A172 (cell line): ENCODE data around the gene BCHE. TPM values are rescaled to one million over a fixed set of nuclear protein-coding genes. Genes with fewer than 3 reads are reported as not detected.

Source experiments
- DNase-seq: peaks from one replicate; pipeline ENCODE4 v3.0.0-alpha.2; 2015; ENCODE audit warnings: low spot score
- total RNA-seq: library from RNA; depleted of rRNA; stranded (reverse); fragments of >200 nt; shearing (Covaris generic); gene quantifications from 2 replicates; pipeline ENCODE4 v1.2.3, GENCODE V29; 2014; rRNA removed

The BCHE gene
- 31.1 and 40.3 TPM in 2 replicates for total RNA-seq

DNA sequence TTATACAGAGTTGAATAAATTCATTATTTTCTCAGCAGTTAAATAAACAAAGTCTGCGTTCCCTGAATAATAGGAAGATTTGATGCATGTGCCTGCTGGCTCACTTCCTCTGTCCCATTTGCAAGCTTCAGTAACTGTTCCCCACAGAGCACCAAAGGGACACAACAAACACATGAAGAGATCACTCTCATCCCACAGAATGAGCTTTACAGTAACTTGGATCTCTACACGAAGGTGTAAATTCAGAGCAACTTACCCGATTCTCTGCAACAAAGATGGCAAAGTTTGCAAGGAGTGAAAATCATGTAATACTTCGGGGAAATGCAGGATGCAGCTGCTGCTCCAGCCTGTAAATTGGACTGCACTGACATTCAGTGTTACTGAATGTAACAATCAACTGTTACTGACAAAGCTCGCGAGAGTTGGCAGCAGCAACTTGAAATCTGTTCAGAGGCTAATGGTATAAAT is at the start of gene BCHE:
TSS of gene BCHE (minus strand) at position 366 of the 468 bp plus-strand sequence. CDS start 6,390 bp downstream, outside the sequence.
- DNase-seq, result peak; percentile 87

DNA sequence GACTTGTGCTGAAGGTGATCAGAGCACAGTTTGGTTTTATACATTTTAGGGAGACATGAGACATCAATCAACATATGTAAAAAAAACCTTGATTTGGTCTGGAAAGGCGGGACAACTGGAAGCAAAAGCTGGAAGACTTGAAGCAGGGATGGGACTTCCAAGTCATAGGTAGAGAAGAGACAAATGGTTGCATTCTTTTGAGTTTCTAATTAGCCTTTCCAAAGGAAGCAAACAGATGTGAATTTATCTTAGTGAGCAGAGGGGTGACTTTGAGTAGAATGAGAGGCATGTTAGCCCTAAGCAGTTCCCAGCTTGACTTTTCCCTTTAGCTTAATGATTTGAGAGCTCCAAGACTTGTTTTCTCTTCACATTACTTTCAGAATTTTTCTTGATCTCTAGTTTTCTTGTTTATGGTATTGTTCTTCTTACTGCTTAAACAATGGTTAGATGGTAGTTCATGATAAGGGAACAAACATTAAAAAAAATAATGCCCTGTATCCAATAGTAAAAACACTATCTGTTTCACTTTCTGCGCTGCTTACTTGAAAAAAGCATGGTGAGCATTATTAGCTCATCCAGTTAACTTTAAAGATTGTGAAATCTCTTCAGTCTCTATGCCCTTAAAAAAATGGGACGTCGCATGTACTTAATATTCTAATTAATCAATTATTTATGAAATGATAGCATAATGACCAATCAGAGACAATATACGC is 48.5 kb upstream of the BCHE start:
- no peak for DNase-seq

DNA sequence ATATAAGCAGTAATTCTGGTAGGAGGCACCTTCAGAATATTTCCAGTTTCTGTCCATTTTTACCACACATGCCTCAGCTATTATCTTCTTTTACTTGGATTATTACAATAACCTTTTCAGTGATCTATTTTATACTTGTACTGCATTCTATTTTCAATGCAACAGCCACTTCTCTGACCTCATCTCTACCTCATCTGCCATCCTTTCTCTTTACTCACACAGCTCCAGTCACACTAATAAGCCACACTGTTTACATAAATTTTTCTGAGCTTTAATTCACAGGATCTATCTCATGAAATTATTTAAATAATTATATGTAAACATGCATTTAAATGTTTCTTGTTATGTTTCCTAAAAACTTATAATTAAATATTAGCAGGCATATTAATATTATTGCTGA is 47.3 kb upstream of the BCHE start:
- peak; percentile 11 for DNase-seq

DNA sequence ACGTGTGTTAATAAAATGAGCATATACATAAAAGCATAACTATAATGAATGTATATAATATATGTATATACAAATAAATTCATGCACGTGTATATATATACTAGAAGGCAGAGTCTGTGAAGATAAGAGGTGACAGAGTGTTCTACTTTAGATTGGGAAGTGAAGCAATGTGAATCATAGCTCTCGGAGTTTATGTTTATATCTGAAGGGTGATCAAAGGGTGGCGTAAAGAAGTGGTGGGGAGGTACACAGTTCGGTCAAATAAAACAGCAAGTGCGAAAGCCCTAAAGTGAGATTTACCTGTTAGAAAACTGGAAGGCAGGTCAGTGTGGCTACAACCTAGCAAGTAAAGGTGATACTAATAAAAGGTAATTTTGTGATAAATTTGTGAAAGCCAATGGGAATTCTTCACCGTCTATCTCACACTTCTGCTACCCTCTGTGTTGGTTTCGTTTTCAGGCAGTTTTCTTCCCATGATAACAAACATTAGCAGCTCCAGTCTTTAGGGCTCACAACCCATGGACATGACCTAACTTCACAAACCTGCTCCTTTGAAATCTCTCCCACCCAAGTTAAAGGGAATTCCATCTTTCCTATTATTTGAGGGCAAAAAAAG is 46.7 kb upstream of the BCHE start:
- DNase-seq, result peak; percentile 43

DNA sequence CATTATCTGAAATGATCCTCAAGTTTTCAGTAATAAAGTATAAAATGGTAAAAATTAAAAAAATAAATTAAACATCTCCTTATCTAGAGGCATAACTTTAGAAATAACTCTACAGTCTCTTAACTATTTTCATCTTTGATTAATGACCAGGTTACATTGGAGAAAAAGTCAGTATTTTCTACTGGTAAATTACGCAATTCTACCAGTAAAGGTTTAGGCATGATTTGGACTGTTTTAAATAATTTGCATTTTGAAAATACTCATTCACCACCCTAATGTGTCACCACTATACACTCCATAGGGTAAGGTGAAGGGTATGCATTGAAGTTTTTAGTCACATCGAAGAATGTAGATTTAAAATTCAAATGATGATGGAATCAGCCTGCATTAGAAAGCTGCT is 45.9 kb upstream of the BCHE start:
- DNase-seq, result no peak

DNA sequence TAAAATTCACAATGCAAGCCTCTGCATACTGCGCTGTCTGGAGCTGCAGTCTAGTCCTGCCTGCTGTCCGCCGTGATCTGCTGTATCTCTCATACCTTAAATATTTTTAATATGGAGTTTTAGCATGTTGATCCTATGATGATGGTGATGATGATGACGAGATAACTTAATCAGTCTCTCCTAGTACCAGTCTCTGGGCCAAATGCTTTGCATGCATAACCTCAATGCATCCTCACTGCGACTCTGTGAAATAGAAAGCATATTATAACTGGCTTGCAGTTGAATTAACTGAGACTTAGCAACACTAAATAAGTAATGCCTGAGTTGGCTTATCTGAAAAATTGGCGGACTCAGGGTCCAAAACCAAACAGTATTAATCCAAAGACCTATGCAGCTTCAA is 38.4 kb upstream of the BCHE start:
- no peak for DNase-seq

DNA sequence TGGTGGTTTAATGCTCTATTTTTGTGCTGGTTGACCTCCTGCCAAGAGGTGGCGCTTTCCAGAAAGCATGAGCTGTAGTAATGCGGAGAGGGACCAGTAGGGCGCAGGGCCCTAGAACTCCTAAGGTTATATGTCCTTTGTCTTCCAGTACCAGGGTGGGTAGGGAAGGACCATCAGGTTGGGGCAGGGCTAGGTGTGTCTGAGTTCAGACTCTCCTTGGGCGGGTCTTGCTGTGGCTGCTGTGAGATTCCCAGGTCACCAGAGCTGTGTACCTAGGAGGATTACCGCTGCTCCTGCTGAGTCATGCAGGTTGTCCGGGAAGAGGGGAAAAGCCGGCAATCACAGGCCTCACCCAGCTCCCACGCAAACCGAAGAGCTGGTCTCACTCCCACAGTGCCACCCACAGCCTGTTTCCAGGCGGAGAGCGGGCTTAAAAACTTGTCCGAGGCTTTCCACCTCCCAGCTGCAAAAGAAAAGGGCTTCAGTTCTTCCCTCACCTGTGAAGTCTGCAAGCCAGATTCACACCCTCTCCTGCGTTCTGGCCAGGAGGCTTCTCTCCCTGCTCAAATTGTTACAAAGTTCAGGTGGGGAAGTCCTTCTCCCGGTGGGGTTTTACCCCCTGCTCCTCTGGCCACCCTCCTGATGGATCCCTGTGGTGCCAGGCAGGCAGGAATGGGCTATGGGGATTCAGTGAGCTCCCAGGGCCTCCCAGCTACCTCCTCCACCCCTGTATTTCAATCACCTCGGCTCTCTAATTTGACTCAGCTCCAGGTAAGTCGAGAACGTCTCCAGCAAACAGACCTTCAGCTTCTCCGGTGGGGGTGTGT is 37.7 kb upstream of the BCHE start:
- DNase-seq, result no peak

DNA sequence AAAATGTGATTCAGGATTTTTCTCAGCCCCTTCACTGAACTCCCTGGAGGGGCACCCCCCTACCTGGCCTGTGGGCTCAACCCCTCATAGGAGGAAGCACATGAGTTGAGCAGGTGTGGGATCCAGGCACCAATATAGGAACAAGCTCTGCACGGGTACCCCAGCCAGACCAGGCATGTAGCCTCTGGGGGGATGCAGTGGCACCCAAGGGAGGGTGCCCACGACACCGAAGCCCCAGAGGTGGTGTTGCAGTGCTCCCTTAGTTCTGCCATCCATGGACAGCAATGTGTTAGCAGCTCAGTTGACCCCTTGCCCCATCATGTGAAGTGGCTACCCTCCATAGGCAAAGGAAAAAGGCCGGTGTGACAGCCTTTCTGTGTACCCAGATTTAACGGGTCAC is 30.9 kb upstream of the BCHE start:
- DNase-seq, result no peak

GRCh38 chr3:165859061-165859460 is 21.8 kb upstream of the BCHE start:
- no peak for DNase-seq

DNA sequence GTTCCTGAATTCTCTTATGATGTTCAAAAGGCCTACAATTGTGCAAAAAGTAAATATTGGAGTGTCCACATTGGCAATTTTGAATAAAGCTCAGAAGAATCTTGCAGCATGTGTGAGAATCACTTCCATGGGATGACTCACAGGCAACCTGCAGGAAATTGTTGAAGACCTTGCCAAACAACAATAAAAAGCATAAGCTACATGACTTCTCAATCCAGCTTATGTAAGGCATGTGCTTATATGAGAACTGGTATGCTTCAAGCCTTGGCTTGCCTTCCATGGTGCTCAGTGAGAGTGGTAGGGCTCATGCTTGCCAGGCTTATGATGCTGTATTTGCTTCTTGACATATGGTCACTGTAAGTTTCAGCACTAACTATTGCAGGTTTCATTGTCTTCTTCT is 18.4 kb upstream of the BCHE start:
- peak; percentile 59 for DNase-seq

DNA sequence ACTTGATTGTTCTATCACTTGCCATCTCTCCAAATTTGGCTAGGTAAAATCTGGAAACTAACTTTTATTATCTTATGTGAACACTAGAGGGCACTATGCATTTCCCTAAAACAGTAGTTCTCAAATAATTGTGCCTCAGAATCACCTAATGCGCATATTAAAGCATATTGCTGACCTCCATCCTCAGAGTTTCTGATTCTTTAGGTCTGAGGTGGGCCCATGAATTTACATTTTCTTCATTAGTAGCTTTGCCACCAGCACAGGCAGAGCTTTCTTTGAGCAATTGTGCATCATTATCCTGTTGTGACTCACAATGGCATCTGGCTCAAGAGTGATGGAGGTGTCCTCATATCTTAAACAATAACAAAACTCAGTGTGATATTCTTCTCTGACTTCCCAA is 17.5 kb upstream of the BCHE start:
- DNase-seq, result peak; percentile 33

- DNase-seq, result peak; percentile 69
Observed at GRCh38 chr3:165852711-165853110, 15.5 kb upstream of the BCHE start.

GRCh38 chr3:165852191-165852590 is 15.0 kb upstream of the BCHE start:
- DNase-seq, result no peak

DNA sequence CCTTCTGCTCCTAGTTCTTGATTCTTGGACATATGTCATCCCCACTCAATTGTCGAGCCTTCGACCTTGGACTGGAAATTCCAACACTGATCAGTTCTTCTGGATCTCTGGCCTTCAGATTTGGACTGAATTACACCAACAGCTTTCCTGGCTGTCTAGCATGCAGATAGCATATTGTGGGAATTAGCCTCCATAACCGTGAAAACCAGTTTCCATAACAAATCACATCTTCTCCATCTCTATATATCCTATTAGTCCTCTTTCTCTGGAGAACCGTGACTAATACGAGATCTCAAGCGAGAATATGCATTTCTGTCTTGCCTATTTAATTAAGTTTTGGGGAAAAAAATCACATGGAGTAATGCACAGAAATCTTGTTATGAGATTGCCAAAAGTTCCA is 8.8 kb upstream of the BCHE start:
- no peak for DNase-seq

DNA sequence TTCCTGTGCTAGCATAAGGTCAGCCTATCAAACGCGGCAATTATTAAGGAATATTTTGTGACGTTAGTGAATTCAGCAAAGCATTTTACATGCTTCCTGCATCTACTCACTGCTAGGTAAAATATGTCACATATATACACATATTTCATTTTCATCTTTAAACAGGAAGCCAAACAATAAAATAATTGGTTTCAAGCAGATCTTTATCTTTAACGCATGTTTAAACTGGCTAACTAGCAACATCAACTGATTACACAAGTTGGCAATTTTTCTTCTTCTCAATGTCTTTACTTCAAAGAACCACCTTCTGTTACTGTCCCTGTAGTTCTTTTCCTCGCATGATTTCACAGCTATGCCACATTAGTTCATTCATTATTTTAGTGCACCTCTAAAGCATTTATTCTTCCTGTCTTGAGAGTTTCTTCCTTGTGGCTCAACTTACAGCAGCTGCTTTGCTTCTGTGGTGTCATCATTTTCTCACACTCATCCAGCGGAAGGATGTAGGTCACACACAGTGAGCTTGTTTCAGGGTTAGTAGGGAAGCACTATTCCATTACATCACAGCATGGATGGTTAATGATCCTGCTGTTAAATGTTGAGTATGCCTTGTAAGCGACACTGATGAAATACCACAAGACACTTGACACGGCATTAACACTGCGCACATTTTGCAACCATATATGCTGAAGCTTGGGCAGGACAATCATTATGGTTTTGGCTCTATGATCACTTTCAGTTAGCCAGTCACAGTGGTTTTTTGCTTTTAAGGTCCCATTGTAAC is 2.3 kb upstream of the BCHE start:
- no peak for DNase-seq

GRCh38 chr3:165837801-165838200 is 578 bp upstream of the BCHE start:
- DNase-seq, result no peak

GRCh38 chr3:165835431-165835830 is 1.8 kb downstream of the BCHE start:
- DNase-seq, result no peak

DNA sequence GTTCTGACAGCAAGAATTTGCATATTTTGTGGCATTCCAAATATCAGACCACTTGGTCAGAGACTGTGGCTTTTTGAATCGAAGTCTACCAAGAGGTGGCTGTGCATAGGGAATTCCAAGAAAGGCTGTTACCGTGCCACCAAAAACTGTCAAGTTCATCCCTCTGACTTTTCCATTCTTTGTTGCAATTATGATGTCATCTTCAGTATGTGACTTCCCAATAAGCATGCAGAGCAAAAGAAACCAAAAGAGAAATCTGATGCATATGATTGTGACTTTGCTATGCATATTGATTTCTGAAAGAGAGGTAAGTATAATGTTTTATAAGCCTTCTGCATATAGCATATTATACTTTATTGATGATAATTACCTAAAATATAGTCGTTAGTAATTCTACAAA is 6.5 kb downstream of the BCHE start:
- DNase-seq, result no peak

DNA sequence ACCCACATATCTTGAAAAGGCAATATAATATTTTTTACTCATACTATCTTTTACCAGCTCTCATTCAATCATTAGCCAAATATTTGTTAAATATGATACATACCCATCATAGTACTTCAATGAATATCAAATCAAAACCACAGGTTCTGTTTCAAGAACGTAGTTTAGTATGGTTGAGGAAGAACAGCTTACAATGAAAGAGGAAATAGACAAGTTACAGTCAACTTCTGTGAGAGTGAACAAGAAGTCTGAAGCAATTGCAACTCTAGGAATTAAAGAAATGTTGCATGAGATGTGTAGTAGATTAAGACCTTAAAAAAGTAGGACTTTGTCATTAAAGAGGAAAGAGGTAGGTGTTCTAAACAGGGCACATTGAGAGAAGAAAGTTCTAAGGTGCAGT is 9.3 kb downstream of the BCHE start:
- DNase-seq, result no peak

GRCh38 chr3:165827233-165827632 is 10.0 kb downstream of the BCHE start:
- no peak for DNase-seq

GRCh38 chr3:165820671-165821123 is 16.5 kb downstream of the BCHE start:
- DNase-seq, result no peak
